Measurements from ENCODE around the gene RFTN1. TPM values are rescaled to one million over a fixed set of nuclear protein-coding genes. Genes with fewer than 3 reads are reported as not detected.

The RFTN1 gene
- total and polyA plus RNA-seq, 9 of the 15 experiments (the other 6 are each of a cell fraction or from before 2014, with no cell fraction given), result 0.08 to 0.51 (median 0.11) TPM; not detected in 6

GRCh38 chr3:16352428-16352827 is 161.1 kb downstream of the RFTN1 start:
- TF ChIP-seq ILF3 (IDR thresholded peaks at IDR 0.05; ENCODE audit: borderline replicate concordance), result no peak
- TF ChIP-seq, protein P1, sequence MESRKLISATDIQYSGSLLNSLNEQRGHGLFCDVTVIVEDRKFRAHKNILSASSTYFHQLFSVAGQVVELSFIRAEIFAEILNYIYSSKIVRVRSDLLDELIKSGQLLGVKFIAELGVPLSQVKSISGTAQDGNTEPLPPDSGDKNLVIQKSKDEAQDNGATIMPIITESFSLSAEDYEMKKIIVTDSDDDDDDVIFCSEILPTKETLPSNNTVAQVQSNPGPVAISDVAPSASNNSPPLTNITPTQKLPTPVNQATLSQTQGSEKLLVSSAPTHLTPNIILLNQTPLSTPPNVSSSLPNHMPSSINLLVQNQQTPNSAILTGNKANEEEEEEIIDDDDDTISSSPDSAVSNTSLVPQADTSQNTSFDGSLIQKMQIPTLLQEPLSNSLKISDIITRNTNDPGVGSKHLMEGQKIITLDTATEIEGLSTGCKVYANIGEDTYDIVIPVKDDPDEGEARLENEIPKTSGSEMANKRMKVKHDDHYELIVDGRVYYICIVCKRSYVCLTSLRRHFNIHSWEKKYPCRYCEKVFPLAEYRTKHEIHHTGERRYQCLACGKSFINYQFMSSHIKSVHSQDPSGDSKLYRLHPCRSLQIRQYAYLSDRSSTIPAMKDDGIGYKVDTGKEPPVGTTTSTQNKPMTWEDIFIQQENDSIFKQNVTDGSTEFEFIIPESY (CRISPR knock-in tag; IDR thresholded peaks at IDR 0.05), result no peak
- TF ChIP-seq GABPB2 (CRISPR knock-in tag; conservative IDR thresholded peaks at IDR 0.05), result no peak
- TF ChIP-seq SAFB2 (IDR thresholded peaks at IDR 0.05; ENCODE audit: borderline replicate concordance, low read depth, low read length, severe bottlenecking), result no peak
- TF ChIP-seq NFIX (CRISPR knock-in tag; IDR thresholded peaks at IDR 0.05; ENCODE audit: low read depth), result no peak
- TF ChIP-seq KLF6 (CRISPR knock-in tag; IDR thresholded peaks at IDR 0.05; ENCODE audit: borderline replicate concordance), result no peak
- TF ChIP-seq ZNF354B (CRISPR knock-in tag; IDR thresholded peaks at IDR 0.05), result no peak
- no peak for TF ChIP-seq E2F5 (CRISPR knock-in tag; IDR thresholded peaks at IDR 0.05)
- no peak for TF ChIP-seq MYC (IDR thresholded peaks at IDR 0.05; ENCODE audit: low read depth, low read length)
- TF ChIP-seq MYC (CRISPR knock-in tag; IDR thresholded peaks at IDR 0.05; ENCODE audit: borderline replicate concordance, low read depth), result no peak
- no peak for TF ChIP-seq HDAC1 (IDR thresholded peaks at IDR 0.05)
- TF ChIP-seq MCM2 (IDR thresholded peaks at IDR 0.05; ENCODE audit: low read depth), result no peak
- TF ChIP-seq TAF9B (IDR thresholded peaks at IDR 0.05; ENCODE audit: partially characterized antibody), result no peak
- TF ChIP-seq, protein P2, sequence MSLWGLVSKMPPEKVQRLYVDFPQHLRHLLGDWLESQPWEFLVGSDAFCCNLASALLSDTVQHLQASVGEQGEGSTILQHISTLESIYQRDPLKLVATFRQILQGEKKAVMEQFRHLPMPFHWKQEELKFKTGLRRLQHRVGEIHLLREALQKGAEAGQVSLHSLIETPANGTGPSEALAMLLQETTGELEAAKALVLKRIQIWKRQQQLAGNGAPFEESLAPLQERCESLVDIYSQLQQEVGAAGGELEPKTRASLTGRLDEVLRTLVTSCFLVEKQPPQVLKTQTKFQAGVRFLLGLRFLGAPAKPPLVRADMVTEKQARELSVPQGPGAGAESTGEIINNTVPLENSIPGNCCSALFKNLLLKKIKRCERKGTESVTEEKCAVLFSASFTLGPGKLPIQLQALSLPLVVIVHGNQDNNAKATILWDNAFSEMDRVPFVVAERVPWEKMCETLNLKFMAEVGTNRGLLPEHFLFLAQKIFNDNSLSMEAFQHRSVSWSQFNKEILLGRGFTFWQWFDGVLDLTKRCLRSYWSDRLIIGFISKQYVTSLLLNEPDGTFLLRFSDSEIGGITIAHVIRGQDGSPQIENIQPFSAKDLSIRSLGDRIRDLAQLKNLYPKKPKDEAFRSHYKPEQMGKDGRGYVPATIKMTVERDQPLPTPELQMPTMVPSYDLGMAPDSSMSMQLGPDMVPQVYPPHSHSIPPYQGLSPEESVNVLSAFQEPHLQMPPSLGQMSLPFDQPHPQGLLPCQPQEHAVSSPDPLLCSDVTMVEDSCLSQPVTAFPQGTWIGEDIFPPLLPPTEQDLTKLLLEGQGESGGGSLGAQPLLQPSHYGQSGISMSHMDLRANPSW (CRISPR knock-in tag; IDR thresholded peaks at IDR 0.05), result no peak
- TF ChIP-seq CBX8 (IDR thresholded peaks at IDR 0.05; ENCODE audit: borderline replicate concordance, extremely low read depth, low read depth, low read length, poor library complexity, severe bottlenecking), result no peak
- TF ChIP-seq ZFP30 (CRISPR knock-in tag; IDR thresholded peaks at IDR 0.05; ENCODE audit: borderline replicate concordance), result no peak
- intact Hi-C loops (cut with micrococcal nuclease) (no loop called here), in situ Hi-C loops (cut with MboI) (no loop called here)
- Histone ChIP-seq H3K9me1 (ENCODE audit: control insufficient read depth, insufficient read depth, low read length) (no peaks in the 10 kb centered on the region), H3K9ac (ENCODE audit: insufficient read depth in 1 of 2, low read depth in 2 of 2, low read length in 2 of 2) (no peak overlapping the region), H2AFZ (ENCODE audit: low read depth, low read length) (no peak overlapping the region), H3K4me2 (ENCODE audit: insufficient read depth, low read length) (no peak overlapping the region), H3K79me2 (ENCODE audit: control insufficient read depth, insufficient read depth, low read length) (no peaks in the 10 kb centered on the region), H3K9me3 (replicated peaks; ENCODE audit: control insufficient read depth, insufficient read depth, low read depth, low read length) (no peaks in the 10 kb centered on the region), H3K36me3 (ENCODE audit: control insufficient read depth, insufficient read depth, low read length) (peaks cover 14% of the 10 kb centered on the region; the same call in 1 of the 3 replicates), H3K4me1 (replicated peaks in 1 of 2; ENCODE audit: control insufficient read depth in 2 of 2, insufficient read depth in 2 of 2, low read length in 2 of 2) (0 out of 5 replicates have a peak, but pooled peaks cover 0 to 5% of the 10 kb centered on the region in 2 experiments), H3K4me3 (no peak overlapping the region), H3K27ac (ENCODE audit: extremely low read depth, low read depth, low read length) (no peak overlapping the region), H4K20me1 (replicated peaks; ENCODE audit: control insufficient read depth, insufficient read depth, low read length) (no peaks in the 10 kb centered on the region), H3K27me3 (ENCODE audit: control insufficient read depth in 2 of 2, insufficient read depth in 2 of 2, low read length in 2 of 2) (no peaks in the 10 kb centered on the region)
- ChIA-PET CTCF (ENCODE audit: low intra/inter-chr PET ratio) (no interaction called here), POLR2A (interaction anchor here (1.1 to 1.4 kb wide), 3 partner anchors 11 to 40 kb away, joined by 3 read pairs; no protein-coding TSS in a partner anchor)
- WGBS (ENCODE audit: insufficient coverage, low coverage, missing lambda C conversion rate), result 54% methylated on average over 2 of the region's 2 CpGs
- DNase-seq (ENCODE audit: extremely low read depth in 1 of 4, low spot score in 3 of 4) (no peak), FAIRE-seq (no peak), ATAC-seq (no peak)
- BruUV-seq (replicated peaks), result no TSS peak
